Caco-2 (cell line): ENCODE measurements around the gene MARCHF10. TPM values are rescaled to one million over a fixed set of nuclear protein-coding genes. Genes with fewer than 3 reads are reported as not detected.

Experiments
- BruUV-seq: library from RNA; stranded (reverse); fragments of 400-500 nt; replicated peaks from 2 replicates; lab custom pipeline; 2021; lab: Mats Ljungman, UMichigan
- CTCF ChIA-PET: fragments of 300-600 bp; sonication (Branson Sonifier 250); formaldehyde crosslinking; loops from one replicate; lab custom pipeline; 2022; ENCODE audit warnings: antibody characterized with exemption; lab: Charles Lee
- POLR2A ChIA-PET: fragments of 300-600 bp; sonication (Branson Sonifier 250); formaldehyde crosslinking; loops from one replicate; lab custom pipeline; 2022; ENCODE audit warnings: antibody characterized with exemption; lab: Charles Lee
- DNase-seq, 2 experiments: peaks; one replicate each; pipeline versions ENCODE4 v3.0.0 to v3.0.0-alpha.2; 2020 to 2022
- H3K27me3 ChIP-seq: replicated peaks from 2 replicates; pipeline ENCODE4 v1.6.0; 2011; ENCODE audit warnings: low read length; ENCODE audit not compliant: control insufficient read depth, insufficient read depth
- H3K36me3 ChIP-seq: 2 replicates; pipeline ENCODE4 v1.5.1; 2011; ENCODE audit warnings: low read length; ENCODE audit not compliant: control insufficient read depth, insufficient read depth
- H3K4me1 ChIP-seq: fragments of 250-450 bp; sonication (Bioruptor Pico); 2 replicates; pipeline ENCODE4 v1.5.1; 2020; ENCODE audit warnings: mild to moderate bottlenecking
- H3K4me3 ChIP-seq: 2 replicates; pipeline ENCODE4 v1.5.1; 2011; ENCODE audit warnings: low read depth, mild to moderate bottlenecking, control low read depth, low read length
- H3K9me3 ChIP-seq: fragments of 250-450 bp; sonication (Bioruptor Pico); 2 replicates; pipeline ENCODE4 v1.5.1; 2020; ENCODE audit warnings: mild to moderate bottlenecking, moderate library complexity
- H3K27ac Mint-ChIP-seq: one replicate; pipeline ENCODE4 v1.8.0; 2022; ENCODE audit warnings: mixed read lengths; ENCODE audit not compliant: unreplicated experiment
- H3K27me3 Mint-ChIP-seq: one replicate; pipeline ENCODE4 v1.8.0; 2022; ENCODE audit warnings: mixed read lengths; ENCODE audit not compliant: insufficient read depth, unreplicated experiment
- H3K36me3 Mint-ChIP-seq: one replicate; pipeline ENCODE4 v1.8.0; 2022; ENCODE audit warnings: mild to moderate bottlenecking, mixed read lengths; ENCODE audit not compliant: insufficient read depth, unreplicated experiment
- H3K4me1 Mint-ChIP-seq: one replicate; pipeline ENCODE4 v1.8.0; 2022; ENCODE audit warnings: low read depth, mixed read lengths; ENCODE audit not compliant: unreplicated experiment
- H3K4me3 Mint-ChIP-seq: one replicate; pipeline ENCODE4 v1.8.0; 2022; ENCODE audit warnings: mild to moderate bottlenecking, moderate library complexity, mixed read lengths; ENCODE audit not compliant: unreplicated experiment
- H3K9me3 Mint-ChIP-seq: one replicate; pipeline ENCODE4 v1.8.0; 2022; ENCODE audit warnings: mixed read lengths; ENCODE audit not compliant: unreplicated experiment
- CTCF ChIP-seq, 2 experiments: fragments of 200-600 bp in 1 of 2; IDR thresholded peaks; 1 replicate in 1 of 2; 2 replicates in 1 of 2; pipeline versions ENCODE4 v1.5.1 to v1.8.0; 2011 to 2022; ENCODE audit warnings: antibody characterized with exemption in 1 of 2, control low read depth in 1 of 2, inconsistent platforms in 1 of 2, low read depth in 1 of 2, low read length in 1 of 2, mild to moderate bottlenecking in 1 of 2, moderate library complexity in 1 of 2; ENCODE audit not compliant: insufficient read depth in 1 of 2, severe bottlenecking in 1 of 2, unreplicated experiment in 1 of 2
- intact Hi-C: fragments of 100-400 bp; cut with micrococcal nuclease; formaldehyde crosslinking; loops from one replicate; pipeline ENCODE4 v1.10.0; 2022; ENCODE audit not compliant: unreplicated experiment
- total RNA-seq: library from RNA; stranded (reverse); gene quantifications from 2 replicates; pipeline ENCODE4 v1.2.3, GENCODE V29; 2022

The MARCHF10 gene
- total RNA-seq, 1 experiment from 2014 or later: not detected

GRCh38 chr17:62780269-62780668 lies 27.8 kb downstream of the MARCHF10 start:
- no peaks in the 10 kb centered on the region for H3K36me3 Mint-ChIP-seq
- Histone ChIP-seq H3K4me1 (0 out of 2 replicates have a peak, but pooled peaks cover 5% of the 10 kb centered on the region), H3K27me3 (no peaks in the 10 kb centered on the region), H3K9me3 (no peaks in the 10 kb centered on the region), H3K36me3 (no peaks in the 10 kb centered on the region), H3K4me3 (no peak overlapping the region)
- POLR2A ChIA-PET: no interaction called here
- H3K9me3 Mint-ChIP-seq: peaks cover 15% of the 10 kb centered on the region
- H3K27ac Mint-ChIP-seq: no peak overlapping the region
- no peak for DNase-seq
- no peak for TF ChIP-seq CTCF (IDR thresholded peaks at IDR 0.05; ENCODE audit: insufficient read depth in 1 of 2, low read depth in 1 of 2, low read length in 1 of 2, severe bottlenecking in 1 of 2, unreplicated experiment in 1 of 2)
- H3K4me3 Mint-ChIP-seq: no peak overlapping the region
- no TSS peak for BruUV-seq
- H3K27me3 Mint-ChIP-seq: peaks cover 6% of the 10 kb centered on the region
- CTCF ChIA-PET: no interaction called here
- intact Hi-C loops: no loop called here
- H3K4me1 Mint-ChIP-seq: peaks cover 12% of the 10 kb centered on the region

GRCh38 chr17:62778990-62779681 lies 29.0 kb downstream of the MARCHF10 start:
- BruUV-seq: no TSS peak
- DNase-seq: peak; percentile 18 to 48
- Histone ChIP-seq H3K9me3 (no peaks in the 10 kb centered on the region), H3K4me3 (no peak overlapping the region), H3K27me3 (no peaks in the 10 kb centered on the region), H3K4me1 (0 out of 2 replicates have a peak, but pooled peaks cover 5% of the 10 kb centered on the region), H3K36me3 (no peaks in the 10 kb centered on the region)
- CTCF ChIA-PET: no interaction called here
- intact Hi-C loops: no loop called here
- Mint-ChIP-seq H3K27ac (no peak overlapping the region), H3K36me3 (no peaks in the 10 kb centered on the region), H3K4me1 (peaks cover 12% of the 10 kb centered on the region), H3K9me3 (peaks cover 15% of the 10 kb centered on the region), H3K4me3 (peak overlapping the region; percentile 36), H3K27me3 (peaks cover 8% of the 10 kb centered on the region)
- no peak for TF ChIP-seq CTCF (IDR thresholded peaks at IDR 0.05; ENCODE audit: insufficient read depth in 1 of 2, low read depth in 1 of 2, low read length in 1 of 2, severe bottlenecking in 1 of 2, unreplicated experiment in 1 of 2)
- POLR2A ChIA-PET: no interaction called here

GRCh38 chr17:62775876-62776275 lies 32.2 kb downstream of the MARCHF10 start:
- DNase-seq: no peak
- H3K36me3 Mint-ChIP-seq: no peaks in the 10 kb centered on the region
- peaks cover 12% of the 10 kb centered on the region for H3K4me1 Mint-ChIP-seq
- H3K27me3 ChIP-seq: no peaks in the 10 kb centered on the region
- H3K36me3 ChIP-seq: no peaks in the 10 kb centered on the region
- ChIA-PET CTCF (no interaction called here), POLR2A (no interaction called here)
- no peak overlapping the region for H3K4me3 ChIP-seq
- no TSS peak for BruUV-seq
- no peaks in the 10 kb centered on the region for H3K9me3 ChIP-seq
- no peak for TF ChIP-seq CTCF (IDR thresholded peaks at IDR 0.05; ENCODE audit: insufficient read depth in 1 of 2, low read depth in 1 of 2, low read length in 1 of 2, severe bottlenecking in 1 of 2, unreplicated experiment in 1 of 2)
- peaks cover 15% of the 10 kb centered on the region for H3K27me3 Mint-ChIP-seq
- intact Hi-C loops: no loop called here
- peaks cover 8% of the 10 kb centered on the region for H3K9me3 Mint-ChIP-seq
- H3K27ac Mint-ChIP-seq: no peak overlapping the region
- no peak overlapping the region for H3K4me3 Mint-ChIP-seq
- 0 out of 2 replicates have a peak, but pooled peaks cover 5% of the 10 kb centered on the region for H3K4me1 ChIP-seq
